Stimulated activated CD8-positive, alpha-beta memory T cell treated with anti-CD3 and anti-CD28 coated beads, Interleukin-2, amount 100 ng/mL, for 48 hours (primary cell): ENCODE results near the gene ZBTB32.
"Not testable (repeated sequence)": the region's sequence is repeated elsewhere in the genome, so short reads cannot be mapped to it uniquely, and the experiment has no call there.

ENCODE experiments used
- DNase-seq, 2 donors: peaks; one replicate each; pipeline ENCODE4 v3.0.0-alpha.2; 2020; ENCODE audit warnings: low read depth in 2 of 2

Gene ZBTB32

GRCh38 chr19:35704218-35704617 is at the start of gene ZBTB32:
Gene ZBTB32, plus strand, starts transcription at chr19:35704558. Its CDS starts 10,069 bp downstream, at chr19:35714627.
- no peak for DNase-seq

GRCh38 chr19:35654828-35655227 is 49.5 kb upstream of the ZBTB32 start:
- DNase-seq = not testable (repeated sequence)

- DNase-seq = no peak
Observed at GRCh38 chr19:35655600-35655999, 48.8 kb upstream of the ZBTB32 start.

- no peak for DNase-seq
Observed at GRCh38 chr19:35656700-35657099, 47.7 kb upstream of the ZBTB32 start.

- no peak for DNase-seq
Observed at GRCh38 chr19:35657904-35658700, 46.3 kb upstream of the ZBTB32 start.

- DNase-seq = no peak
Observed at GRCh38 chr19:35661995-35662340, 42.4 kb upstream of the ZBTB32 start.

- DNase-seq = no peak
Observed at GRCh38 chr19:35663981-35664380, 40.4 kb upstream of the ZBTB32 start.

- DNase-seq = no peak
Observed at GRCh38 chr19:35665157-35665556, 39.2 kb upstream of the ZBTB32 start.

- no peak for DNase-seq
Observed at GRCh38 chr19:35665604-35666003, 38.8 kb upstream of the ZBTB32 start.

- DNase-seq = no peak
Observed at GRCh38 chr19:35666251-35666913, 38.0 kb upstream of the ZBTB32 start, which contains the start of gene UPK1A. Gene UPK1A, plus strand, starts transcription at chr19:35666517. Its CDS starts 296 bp downstream, at chr19:35666813.

- no peak for DNase-seq
Observed at GRCh38 chr19:35669566-35669965, 34.8 kb upstream of the ZBTB32 start.

- no peak for DNase-seq
Observed at GRCh38 chr19:35669974-35670373, 34.4 kb upstream of the ZBTB32 start.

- DNase-seq = no peak
Observed at GRCh38 chr19:35670686-35671085, 33.7 kb upstream of the ZBTB32 start.

- DNase-seq = no peak
Observed at GRCh38 chr19:35671818-35672217, 32.5 kb upstream of the ZBTB32 start.

GRCh38 chr19:35673121-35673804 is 31.1 kb upstream of the ZBTB32 start:
- peak; percentile 37 to 38 for DNase-seq

GRCh38 chr19:35675589-35676140 is 28.7 kb upstream of the ZBTB32 start:
- no peak for DNase-seq

- no peak for DNase-seq
Observed at GRCh38 chr19:35689836-35690235, 14.5 kb upstream of the ZBTB32 start.

- not testable (repeated sequence) for DNase-seq
Observed at GRCh38 chr19:35691106-35691505, 13.3 kb upstream of the ZBTB32 start.

- DNase-seq = no peak
Observed at GRCh38 chr19:35692010-35692409, 12.3 kb upstream of the ZBTB32 start.

- no peak for DNase-seq
Observed at GRCh38 chr19:35693422-35693821, 10.9 kb upstream of the ZBTB32 start.

- DNase-seq = peak; percentile 84 to 88
Observed at GRCh38 chr19:35693835-35694599, 10.3 kb upstream of the ZBTB32 start.
